ENCODE results near the gene YEATS2. TPM values are rescaled to one million over a fixed set of nuclear protein-coding genes. Genes with fewer than 3 reads are reported as not detected.
"Not testable (repeated sequence)": the region's sequence is repeated elsewhere in the genome, so short reads cannot be mapped to it uniquely, and the experiment has no call there.

Gene YEATS2
- total RNA-seq, 1 experiment from 2014 or later = 41.4 TPM

- DNase-seq (ENCODE audit: low read depth) = not testable (repeated sequence)
Observed at GRCh38 chr3:183776451-183776850, 78.9 kb downstream of the YEATS2 start.

- no peak for DNase-seq (ENCODE audit: low read depth)
Observed at GRCh38 chr3:183777016-183777618, 79.5 kb downstream of the YEATS2 start.

GRCh38 chr3:183779896-183780465 is 82.4 kb downstream of the YEATS2 start:
- DNase-seq (ENCODE audit: low read depth) = no peak

- no peak for DNase-seq (ENCODE audit: low read depth)
Observed at GRCh38 chr3:183781246-183781645, 83.6 kb downstream of the YEATS2 start.

- no peak for DNase-seq (ENCODE audit: low read depth)
Observed at GRCh38 chr3:183782576-183783276, 85.1 kb downstream of the YEATS2 start.

GRCh38 chr3:183784503-183784902 is 86.9 kb downstream of the YEATS2 start:
- not testable (repeated sequence) for DNase-seq (ENCODE audit: low read depth)

- DNase-seq (ENCODE audit: low read depth) = no peak
Observed at GRCh38 chr3:183789826-183790225, 92.2 kb downstream of the YEATS2 start.

- DNase-seq (ENCODE audit: low read depth) = no peak
Observed at GRCh38 chr3:183790700-183791099, 93.1 kb downstream of the YEATS2 start.

GRCh38 chr3:183792976-183793375 is 95.4 kb downstream of the YEATS2 start:
- DNase-seq (ENCODE audit: low read depth) = no peak

- no peak for DNase-seq (ENCODE audit: low read depth)
Observed at GRCh38 chr3:183794452-183794851, 96.9 kb downstream of the YEATS2 start.

GRCh38 chr3:183796372-183796771 is 98.8 kb downstream of the YEATS2 start:
- no peak for DNase-seq (ENCODE audit: low read depth)

- no peak for DNase-seq (ENCODE audit: low read depth)
Observed at GRCh38 chr3:183797996-183798395, 100.4 kb downstream of the YEATS2 start.

- DNase-seq (ENCODE audit: low read depth) = no peak
Observed at GRCh38 chr3:183799461-183799860, 101.9 kb downstream of the YEATS2 start.

- no peak for DNase-seq (ENCODE audit: low read depth)
Observed at GRCh38 chr3:183800243-183800863, 102.8 kb downstream of the YEATS2 start.

GRCh38 chr3:183801601-183802000 is 104.0 kb downstream of the YEATS2 start:
- no peak for DNase-seq (ENCODE audit: low read depth)

- DNase-seq (ENCODE audit: low read depth) = no peak
Observed at GRCh38 chr3:183802989-183803388, 105.4 kb downstream of the YEATS2 start.

GRCh38 chr3:183807209-183807728 is 109.7 kb downstream of the YEATS2 start:
- DNase-seq (ENCODE audit: low read depth) = no peak

GRCh38 chr3:183807881-183808280 is 110.3 kb downstream of the YEATS2 start:
- no peak for DNase-seq (ENCODE audit: low read depth)

- no peak for DNase-seq (ENCODE audit: low read depth)
Observed at GRCh38 chr3:183808355-183808754, 110.8 kb downstream of the YEATS2 start.

- DNase-seq (ENCODE audit: low read depth) = no peak
Observed at GRCh38 chr3:183809270-183809669, 111.7 kb downstream of the YEATS2 start.

- DNase-seq (ENCODE audit: low read depth) = no peak
Observed at GRCh38 chr3:183810643-183811594, 113.3 kb downstream of the YEATS2 start.

All from M059J (cell line).